ENCODE results near the gene KTN1.

The KTN1 gene

DNA sequence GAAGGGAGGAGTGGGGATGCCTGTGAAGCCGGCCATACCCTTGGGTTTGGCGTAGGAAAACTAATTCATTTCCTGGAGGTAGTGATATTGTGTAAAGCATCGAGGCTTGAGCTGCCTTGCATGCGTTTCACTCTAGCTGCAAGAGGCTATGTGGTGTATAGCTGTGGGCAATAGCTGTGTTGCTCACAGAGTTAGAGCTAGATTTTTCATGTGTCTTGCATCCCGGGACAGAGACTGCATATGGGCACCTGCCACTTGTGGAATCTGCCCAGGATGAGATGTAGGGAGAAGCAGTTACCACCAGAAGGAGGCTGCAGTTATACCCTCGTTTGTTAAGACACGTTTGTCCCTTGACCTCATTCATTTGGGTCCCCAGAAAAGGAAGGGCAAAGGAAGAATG is 106.7 kb downstream of the KTN1 start:
- TF ChIP-seq, protein P1, sequence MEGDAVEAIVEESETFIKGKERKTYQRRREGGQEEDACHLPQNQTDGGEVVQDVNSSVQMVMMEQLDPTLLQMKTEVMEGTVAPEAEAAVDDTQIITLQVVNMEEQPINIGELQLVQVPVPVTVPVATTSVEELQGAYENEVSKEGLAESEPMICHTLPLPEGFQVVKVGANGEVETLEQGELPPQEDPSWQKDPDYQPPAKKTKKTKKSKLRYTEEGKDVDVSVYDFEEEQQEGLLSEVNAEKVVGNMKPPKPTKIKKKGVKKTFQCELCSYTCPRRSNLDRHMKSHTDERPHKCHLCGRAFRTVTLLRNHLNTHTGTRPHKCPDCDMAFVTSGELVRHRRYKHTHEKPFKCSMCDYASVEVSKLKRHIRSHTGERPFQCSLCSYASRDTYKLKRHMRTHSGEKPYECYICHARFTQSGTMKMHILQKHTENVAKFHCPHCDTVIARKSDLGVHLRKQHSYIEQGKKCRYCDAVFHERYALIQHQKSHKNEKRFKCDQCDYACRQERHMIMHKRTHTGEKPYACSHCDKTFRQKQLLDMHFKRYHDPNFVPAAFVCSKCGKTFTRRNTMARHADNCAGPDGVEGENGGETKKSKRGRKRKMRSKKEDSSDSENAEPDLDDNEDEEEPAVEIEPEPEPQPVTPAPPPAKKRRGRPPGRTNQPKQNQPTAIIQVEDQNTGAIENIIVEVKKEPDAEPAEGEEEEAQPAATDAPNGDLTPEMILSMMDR (IDR thresholded peaks at IDR 0.05; ENCODE audit: low read depth, low read length) = no peak
- H3K27me3 ChIP-seq (ENCODE audit: insufficient read depth, low read depth, severe bottlenecking) = no peaks in the 10 kb centered on the region
- H3K9me3 ChIP-seq (ENCODE audit: severe bottlenecking) = no peaks in the 10 kb centered on the region
- H3K36me3 ChIP-seq = peaks cover 15% of the 10 kb centered on the region
- no peak overlapping the region for H3K27ac ChIP-seq
- no peak overlapping the region for H3K4me3 ChIP-seq (ENCODE audit: low read depth, low read length)
- no peak for DNase-seq

DNA sequence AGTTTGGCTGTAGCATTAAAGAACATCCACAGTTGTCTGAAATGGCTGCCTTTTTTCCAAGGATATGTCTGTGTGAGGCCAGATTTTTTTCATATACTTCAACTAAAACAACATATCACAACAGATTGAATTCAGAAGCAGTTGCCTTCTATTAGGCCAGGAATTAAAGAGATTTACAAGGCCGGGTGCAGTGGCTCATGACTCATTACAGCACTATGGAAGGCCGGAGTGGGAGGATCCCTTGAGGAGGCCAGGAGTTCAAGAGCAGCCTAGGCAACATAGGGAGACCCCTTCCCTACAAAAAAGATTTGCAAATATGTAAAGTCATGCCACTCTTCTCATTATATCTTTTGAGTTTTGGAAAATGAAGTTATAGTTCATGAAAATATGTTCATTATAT is 108.6 kb downstream of the KTN1 start:
- peaks cover 4% of the 10 kb centered on the region for H3K36me3 ChIP-seq
- no peak for DNase-seq
- H3K9me3 ChIP-seq (ENCODE audit: severe bottlenecking) = no peaks in the 10 kb centered on the region
- TF ChIP-seq, protein P1 (IDR thresholded peaks at IDR 0.05; ENCODE audit: low read depth, low read length) = no peak
- no peaks in the 10 kb centered on the region for H3K27me3 ChIP-seq (ENCODE audit: insufficient read depth, low read depth, severe bottlenecking)
- H3K4me3 ChIP-seq (ENCODE audit: low read depth, low read length) = no peak overlapping the region
- no peak overlapping the region for H3K27ac ChIP-seq

DNA sequence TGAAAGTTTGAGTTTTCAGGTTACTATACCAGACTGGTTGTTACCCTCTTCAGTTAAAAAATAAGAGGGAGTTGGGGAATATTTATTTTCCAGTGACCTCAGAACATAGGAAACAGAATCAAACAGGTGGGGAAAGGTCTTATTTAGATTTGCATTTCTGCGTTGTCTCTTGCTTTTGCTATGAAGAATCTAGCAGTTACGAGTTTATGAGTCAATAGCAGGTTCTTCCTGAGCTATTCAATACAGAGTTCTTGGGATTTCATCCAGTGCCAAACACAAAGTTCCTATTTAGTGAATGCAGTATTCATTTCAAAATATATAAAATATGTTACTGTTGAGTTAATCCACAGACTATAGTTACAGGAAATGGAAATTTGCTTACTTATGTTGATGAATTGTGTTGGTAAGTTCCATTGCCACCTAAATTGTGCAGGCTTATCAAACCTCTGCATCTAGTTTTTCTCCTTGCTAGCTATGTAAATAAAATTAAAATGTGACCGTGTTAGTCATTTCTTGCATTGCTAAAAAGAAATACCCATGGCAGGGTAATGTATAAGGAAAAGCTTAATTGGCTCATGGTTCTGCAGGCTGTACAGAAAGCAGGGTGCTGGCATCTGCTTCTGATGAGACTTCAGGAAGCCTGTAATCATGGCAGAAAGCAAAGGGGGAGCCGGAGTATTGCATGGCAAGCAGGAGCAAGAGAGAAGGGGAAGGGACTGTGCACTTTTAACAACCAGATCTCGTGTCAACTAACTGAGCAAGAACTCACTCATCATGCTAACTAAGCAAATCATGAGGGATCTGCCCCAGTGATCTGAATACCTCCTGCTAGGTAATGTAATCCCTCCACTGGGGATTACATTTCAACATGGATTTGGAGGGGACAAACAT is 110.2 kb downstream of the KTN1 start:
- Histone ChIP-seq H3K36me3 (peaks cover 4% of the 10 kb centered on the region), H3K9me3 (ENCODE audit: severe bottlenecking) (no peaks in the 10 kb centered on the region), H3K27ac (no peak overlapping the region), H3K4me3 (ENCODE audit: low read depth, low read length) (no peak overlapping the region), H3K27me3 (ENCODE audit: insufficient read depth, low read depth, severe bottlenecking) (no peaks in the 10 kb centered on the region)
- DNase-seq = peak; percentile 9
- TF ChIP-seq, protein P1 (IDR thresholded peaks at IDR 0.05; ENCODE audit: low read depth, low read length) = no peak

DNA sequence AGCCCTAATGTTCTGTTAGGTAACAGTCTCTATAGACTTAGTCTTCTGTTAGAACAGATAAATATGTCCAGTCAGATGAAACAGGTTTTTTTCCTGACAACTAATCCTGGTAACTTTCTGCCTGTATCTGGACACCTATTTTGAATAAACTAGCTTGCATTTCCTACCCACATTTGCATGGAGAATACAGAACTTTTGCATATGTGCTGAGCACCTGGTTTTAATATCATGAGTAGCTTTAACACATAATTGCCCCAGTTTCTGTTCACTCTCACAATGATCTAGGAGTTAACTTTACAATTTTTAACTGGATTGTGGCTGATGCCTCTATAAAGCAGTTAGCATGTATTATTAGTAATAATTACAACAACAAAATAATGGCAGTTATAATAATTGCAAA is 111.7 kb downstream of the KTN1 start:
- Histone ChIP-seq H3K4me3 (ENCODE audit: low read depth, low read length) (no peak overlapping the region), H3K36me3 (peaks cover 1% of the 10 kb centered on the region; the same call in 1 of the 2 replicates), H3K27ac (no peak overlapping the region), H3K27me3 (ENCODE audit: insufficient read depth, low read depth, severe bottlenecking) (no peaks in the 10 kb centered on the region), H3K9me3 (ENCODE audit: severe bottlenecking) (no peaks in the 10 kb centered on the region)
- TF ChIP-seq, protein P1 (IDR thresholded peaks at IDR 0.05; ENCODE audit: low read depth, low read length) = no peak
- DNase-seq = no peak

DNA sequence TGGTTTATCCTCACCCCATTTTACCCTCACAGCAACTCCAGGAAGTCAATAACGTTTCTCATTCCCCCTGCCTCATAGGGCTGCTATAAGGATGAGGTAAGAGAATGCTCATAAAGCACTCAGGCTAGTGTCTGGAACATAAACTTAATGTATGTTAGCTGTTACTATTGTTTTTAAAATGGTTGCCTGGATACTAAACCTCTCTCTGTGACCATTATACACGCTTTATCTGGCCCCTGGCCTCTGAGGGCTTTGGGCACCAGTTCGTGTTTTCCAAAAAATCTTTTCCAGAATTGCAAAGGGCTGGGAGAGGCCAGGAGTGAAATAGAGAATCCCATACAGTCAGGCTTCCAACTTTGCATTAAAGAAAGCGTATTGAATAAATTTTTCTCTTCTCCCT is 113.9 kb downstream of the KTN1 start:
- Histone ChIP-seq H3K4me3 (ENCODE audit: low read depth, low read length) (no peak overlapping the region), H3K27ac (no peak overlapping the region), H3K36me3 (no peaks in the 10 kb centered on the region), H3K27me3 (ENCODE audit: insufficient read depth, low read depth, severe bottlenecking) (no peaks in the 10 kb centered on the region), H3K9me3 (ENCODE audit: severe bottlenecking) (no peaks in the 10 kb centered on the region)
- TF ChIP-seq, protein P1 (IDR thresholded peaks at IDR 0.05; ENCODE audit: low read depth, low read length) = no peak
- DNase-seq = no peak
